ENCODE measurements around the gene ATP1A4. TPM values are rescaled to one million over a fixed set of nuclear protein-coding genes. Genes with fewer than 3 reads are reported as not detected.

The ATP1A4 gene
- total and polyA plus RNA-seq, 2 of the 8 experiments (the other 6 are each of a cell fraction or from before 2014, with no cell fraction given): 0.48 to 0.61 TPM

- TF ChIP-seq E2F6 (IDR thresholded peaks at IDR 0.05) (no peak), SP4 (IDR thresholded peaks at IDR 0.05; ENCODE audit: low read length) (no peak), EGR1 (IDR thresholded peaks at IDR 0.05; ENCODE audit: borderline replicate concordance, low read depth, low read length) (no peak)
Measured at GRCh38 chr1:160149233-160149632, 2.2 kb upstream of the ATP1A4 start (continued).
